Thoracic aorta endothelial cell (primary cell): ENCODE data around the gene ATG2B. TPM values are rescaled to one million over a fixed set of nuclear protein-coding genes. Genes with fewer than 3 reads are reported as not detected.

ENCODE experiments used
- small RNA-seq: library from RNA; depleted of rRNA; stranded (forward); fragments of <200 nt; gene quantifications from one replicate; pipeline ENCODE3, GENCODE V24; 2012
- total RNA-seq: library from RNA; depleted of rRNA; stranded (reverse); fragments of >200 nt; gene quantifications from 2 replicates; pipeline ENCODE4 v1.2.3, GENCODE V29; 2012

The ATG2B gene, protein sequence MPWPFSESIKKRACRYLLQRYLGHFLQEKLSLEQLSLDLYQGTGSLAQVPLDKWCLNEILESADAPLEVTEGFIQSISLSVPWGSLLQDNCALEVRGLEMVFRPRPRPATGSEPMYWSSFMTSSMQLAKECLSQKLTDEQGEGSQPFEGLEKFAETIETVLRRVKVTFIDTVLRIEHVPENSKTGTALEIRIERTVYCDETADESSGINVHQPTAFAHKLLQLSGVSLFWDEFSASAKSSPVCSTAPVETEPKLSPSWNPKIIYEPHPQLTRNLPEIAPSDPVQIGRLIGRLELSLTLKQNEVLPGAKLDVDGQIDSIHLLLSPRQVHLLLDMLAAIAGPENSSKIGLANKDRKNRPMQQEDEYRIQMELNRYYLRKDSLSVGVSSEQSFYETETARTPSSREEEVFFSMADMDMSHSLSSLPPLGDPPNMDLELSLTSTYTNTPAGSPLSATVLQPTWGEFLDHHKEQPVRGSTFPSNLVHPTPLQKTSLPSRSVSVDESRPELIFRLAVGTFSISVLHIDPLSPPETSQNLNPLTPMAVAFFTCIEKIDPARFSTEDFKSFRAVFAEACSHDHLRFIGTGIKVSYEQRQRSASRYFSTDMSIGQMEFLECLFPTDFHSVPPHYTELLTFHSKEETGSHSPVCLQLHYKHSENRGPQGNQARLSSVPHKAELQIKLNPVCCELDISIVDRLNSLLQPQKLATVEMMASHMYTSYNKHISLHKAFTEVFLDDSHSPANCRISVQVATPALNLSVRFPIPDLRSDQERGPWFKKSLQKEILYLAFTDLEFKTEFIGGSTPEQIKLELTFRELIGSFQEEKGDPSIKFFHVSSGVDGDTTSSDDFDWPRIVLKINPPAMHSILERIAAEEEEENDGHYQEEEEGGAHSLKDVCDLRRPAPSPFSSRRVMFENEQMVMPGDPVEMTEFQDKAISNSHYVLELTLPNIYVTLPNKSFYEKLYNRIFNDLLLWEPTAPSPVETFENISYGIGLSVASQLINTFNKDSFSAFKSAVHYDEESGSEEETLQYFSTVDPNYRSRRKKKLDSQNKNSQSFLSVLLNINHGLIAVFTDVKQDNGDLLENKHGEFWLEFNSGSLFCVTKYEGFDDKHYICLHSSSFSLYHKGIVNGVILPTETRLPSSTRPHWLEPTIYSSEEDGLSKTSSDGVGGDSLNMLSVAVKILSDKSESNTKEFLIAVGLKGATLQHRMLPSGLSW (N-terminal part only)
- total RNA-seq = 37.9 and 39.8 TPM in 2 replicates

DNA sequence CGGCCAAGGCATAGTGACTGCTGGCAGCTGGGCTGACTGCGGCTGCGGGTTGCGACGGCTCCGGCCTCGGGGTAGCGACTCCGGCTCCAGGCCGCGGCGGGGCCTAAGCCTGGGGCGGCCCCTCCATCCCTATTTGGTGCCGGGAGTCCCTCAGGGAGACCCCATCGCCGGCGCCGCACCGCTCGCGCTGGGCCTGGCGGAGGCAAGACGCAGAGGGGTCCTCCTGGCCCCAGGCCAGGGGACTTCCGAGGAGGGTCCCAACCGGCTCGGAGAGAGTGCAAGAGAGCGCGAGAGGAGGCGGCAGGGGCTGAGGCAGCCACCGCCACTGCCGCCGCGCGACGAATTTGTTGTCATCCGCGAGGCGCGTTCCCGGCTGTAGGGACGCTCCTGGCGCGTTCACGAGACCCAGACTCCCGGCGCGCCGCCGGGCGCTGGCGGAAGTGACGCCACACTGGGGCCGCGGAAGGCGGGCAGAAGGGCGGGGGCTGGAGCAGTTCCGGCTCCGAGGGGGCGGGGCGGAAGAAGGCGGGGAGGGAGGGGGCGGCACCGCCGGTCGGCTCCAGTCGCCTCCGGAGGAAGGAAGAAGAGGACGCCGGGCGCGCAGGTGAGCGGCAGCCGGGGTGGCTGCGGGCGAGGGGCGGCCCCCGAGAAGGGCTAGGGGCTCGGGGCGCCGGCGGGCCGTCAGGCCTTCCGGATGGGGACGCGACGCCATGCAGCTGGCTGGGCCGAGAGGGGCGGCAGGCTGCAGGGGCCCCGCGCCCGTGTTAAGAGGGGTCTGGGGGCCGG is at the start of gene ATG2B, which contains the start of gene GSKIP:
Gene ATG2B (minus strand): TSS at position 377 of the 786 bp plus-strand sequence. CDS start 365 bp downstream, at position 12.
Gene GSKIP (plus strand): TSS at position 562 of the 786 bp plus-strand sequence. CDS start 18,722 bp downstream, outside the sequence.

GRCh38 chr14:96255501-96256366 is 107.4 kb downstream of the ATG2B start, which contains the start of gene BDKRB1:
Gene BDKRB1, plus strand, starts transcription at chr14:96256210. Its CDS starts 7,473 bp downstream, at chr14:96263683.

Small RNAs within 50 kb of the gene (small RNA-seq; reads per million reads assigned to genes)
- gene RNU2-33P = 1.1 reads per million, percentile 24 among the genes with 10 or more reads in this experiment

Other genes with a start within 250 kb of the ATG2B start
- under 0.01 TPM in 1 of 2 replicates, not detected in the other for gene BDKRB2, start 158.5 kb downstream of the ATG2B start, total RNA-seq
- gene BDKRB1, start 107.1 kb downstream of the ATG2B start, total RNA-seq = not detected in 2 replicates
- 39.8 and 56.3 TPM in 2 replicates for gene GSKIP, start 185 bp upstream of the ATG2B start, total RNA-seq
- 0.13 and 1.0 TPM in 2 replicates for gene AK7, start 28.8 kb upstream of the ATG2B start, total RNA-seq
- gene PAPOLA, start 139.0 kb upstream of the ATG2B start, total RNA-seq = 231 and 251 TPM in 2 replicates